Placental pericyte (primary cell): ENCODE measurements around the gene SLC30A2. TPM values are rescaled to one million over a fixed set of nuclear protein-coding genes. Genes with fewer than 3 reads are reported as not detected.

ENCODE experiments used
- small RNA-seq: library from RNA; depleted of rRNA; stranded (forward); fragments of <200 nt; gene quantifications from one replicate; pipeline ENCODE3, GENCODE V24; 2012; ENCODE audit warnings: low replicate concordance
- total RNA-seq: library from RNA; depleted of rRNA; stranded (reverse); fragments of >200 nt; gene quantifications from 2 replicates; pipeline ENCODE4 v1.2.3, GENCODE V29; 2012

Gene SLC30A2
- total RNA-seq = not detected in 2 replicates

DNA sequence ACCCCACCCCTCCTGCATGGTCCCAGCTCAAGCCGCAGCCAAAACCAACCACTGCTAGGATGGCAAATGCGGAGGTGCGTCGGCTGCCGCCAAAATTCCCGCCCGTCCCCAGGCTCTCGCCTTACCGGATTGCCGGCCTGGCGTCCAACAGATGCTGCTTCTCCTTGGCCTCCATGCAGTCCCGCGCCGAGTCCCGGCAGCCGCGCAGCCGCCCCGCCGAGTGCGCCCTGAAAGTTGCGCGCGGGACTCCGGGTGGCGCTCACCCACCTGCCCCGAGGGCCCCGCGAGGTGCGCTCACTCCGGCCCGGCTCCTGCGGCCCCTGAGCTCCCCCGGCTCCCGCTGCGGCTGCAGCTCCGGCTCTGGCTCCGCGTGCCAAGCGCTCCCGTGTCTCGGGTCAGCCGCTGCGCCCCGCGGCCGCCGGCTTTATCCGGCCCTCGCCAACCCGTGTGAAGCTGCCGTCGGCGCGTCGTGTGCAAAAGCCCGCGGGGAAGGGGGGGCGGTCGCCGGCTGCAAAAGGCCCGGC is at the start of gene SLC30A2:
Gene SLC30A2, minus strand, starts transcription at position 397 of the 524 bp plus-strand sequence. Its CDS starts 222 bp downstream, at position 175.

DNA sequence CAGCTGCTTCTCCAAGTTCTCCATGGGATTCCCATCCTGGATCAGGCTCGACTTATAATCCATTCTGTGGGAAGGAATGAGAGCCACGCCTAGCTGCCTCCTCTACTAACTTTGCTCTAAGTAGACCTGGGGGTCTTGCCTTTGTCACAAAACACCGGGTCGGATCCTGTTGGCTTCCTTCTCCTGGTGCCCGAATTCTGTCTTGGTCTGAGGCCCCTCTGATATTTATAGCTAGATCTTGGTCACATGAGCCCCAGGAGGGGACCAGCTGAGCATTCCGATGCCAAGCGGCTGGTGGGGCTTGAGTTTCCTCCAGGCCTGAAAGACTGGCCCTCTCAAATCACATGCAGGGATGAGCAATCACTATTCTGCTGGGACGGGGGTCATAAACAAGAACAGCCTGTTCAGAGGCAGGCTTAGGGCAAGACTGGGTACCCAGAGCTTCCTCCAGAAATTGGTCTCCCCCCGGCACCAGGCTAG is 21.6 kb upstream of the SLC30A2 start, which contains the start of gene TRIM63:
Gene TRIM63, minus strand, starts transcription at position 199 of the 480 bp plus-strand sequence. Its CDS starts 136 bp downstream, at position 63.

GRCh38 chr1:26021647-26022403 is 24.1 kb downstream of the SLC30A2 start, which contains the start of gene EXTL1:
TSS of gene EXTL1 (plus strand) at chr1:26021775. CDS start at chr1:26022647, 872 bp downstream.

DNA sequence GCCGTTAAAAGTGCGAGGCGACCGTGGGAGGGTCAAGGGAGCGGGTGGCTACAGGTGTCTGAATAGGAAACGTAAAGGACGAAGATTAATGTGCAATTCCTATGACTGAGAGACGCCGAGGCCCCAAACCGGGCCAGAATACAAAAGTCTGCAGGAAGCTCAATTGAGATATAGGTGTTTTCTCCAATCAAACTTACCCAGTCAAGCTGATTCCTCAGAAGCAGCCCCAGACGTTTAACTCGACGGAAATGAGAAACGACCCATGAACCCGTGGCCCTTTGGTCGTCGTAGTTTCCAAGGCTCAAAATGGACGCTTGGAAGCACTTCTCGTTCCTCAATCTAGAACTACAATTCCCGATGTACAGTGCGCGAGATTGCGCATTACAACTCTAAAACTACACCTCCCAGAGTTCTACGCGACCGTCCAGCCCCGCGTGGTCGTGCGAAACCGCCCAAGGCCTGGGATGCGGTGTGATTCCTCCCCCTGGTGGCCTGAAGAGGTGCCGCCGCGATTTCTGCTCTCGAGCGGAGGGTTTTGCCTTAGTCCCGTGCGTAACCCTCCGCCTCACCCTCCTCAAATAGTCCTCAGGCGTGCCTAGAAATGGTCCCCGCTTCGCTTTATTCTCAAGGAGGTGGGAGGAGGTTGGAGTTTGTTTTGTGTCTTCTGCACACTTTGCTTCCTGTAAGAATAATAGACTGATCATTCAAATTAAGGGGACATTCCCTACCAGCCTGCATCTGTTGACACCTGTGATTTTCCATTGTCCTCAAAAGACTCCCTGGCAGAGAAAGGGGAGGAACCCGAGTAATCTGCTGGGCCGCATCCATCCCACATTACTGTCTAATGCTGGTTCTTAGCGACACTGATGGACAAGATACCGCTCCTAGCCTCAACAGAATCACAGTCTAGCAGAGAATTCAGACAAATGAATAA is 47.8 kb downstream of the SLC30A2 start, which contains the start of gene PAFAH2:
Gene PAFAH2, minus strand, starts transcription at position 236 of the 934 bp plus-strand sequence. CDS start 7,247 bp downstream, outside the sequence.

Small RNA genes within 50 kb of the gene (small RNA-seq; reads per million reads assigned to genes)
- gene RF00283 = not detected
- not detected for gene RF00492

Other genes with a start within 250 kb of the SLC30A2 start
- gene SELENON, start 245.9 kb downstream of the SLC30A2 start, total RNA-seq = 29.8 and 33.0 TPM in 2 replicates
- gene MTFR1L, start 226.2 kb downstream of the SLC30A2 start, total RNA-seq = 49.9 and 50.1 TPM in 2 replicates
- 0.22 and 6.6 TPM in 2 replicates for gene AUNIP, start 186.7 kb downstream of the SLC30A2 start, total RNA-seq
- gene PAQR7, start 170.4 kb downstream of the SLC30A2 start, total RNA-seq = 6.6 and 12.2 TPM in 2 replicates
- 21.2 and 109 TPM in 2 replicates for gene STMN1, start 139.7 kb downstream of the SLC30A2 start, total RNA-seq
- 7.9 and 13.2 TPM in 2 replicates for gene PAFAH2, start 48.1 kb downstream of the SLC30A2 start, total RNA-seq
- under 0.01 and 0.43 TPM in 2 replicates for gene EXTL1, start 24.3 kb downstream of the SLC30A2 start, total RNA-seq
- 0.22 TPM in 1 of 2 replicates, not detected in the other for gene TRIM63, start 21.5 kb upstream of the SLC30A2 start, total RNA-seq
- 4.6 and 5.6 TPM in 2 replicates for gene PDIK1L, start 65.7 kb upstream of the SLC30A2 start, total RNA-seq
- gene FAM110D, start 113.0 kb upstream of the SLC30A2 start, total RNA-seq = not detected in 2 replicates
- gene C1orf232, start 122.8 kb upstream of the SLC30A2 start, total RNA-seq = not detected in 2 replicates
- 24.3 and 26.3 TPM in 2 replicates for gene ZNF593, start 123.8 kb upstream of the SLC30A2 start, total RNA-seq
- gene ZNF593OS, start 125.7 kb upstream of the SLC30A2 start, total RNA-seq = not detected in 2 replicates
- gene CNKSR1, start 131.4 kb upstream of the SLC30A2 start, total RNA-seq = 0.22 TPM in 1 of 2 replicates, not detected in the other
- gene CATSPER4, start 144.5 kb upstream of the SLC30A2 start, total RNA-seq = not detected in 2 replicates
- gene CEP85, start 188.1 kb upstream of the SLC30A2 start, total RNA-seq = 2.4 and 13.7 TPM in 2 replicates
- 32.0 and 36.7 TPM in 2 replicates for gene SH3BGRL3, start 234.0 kb upstream of the SLC30A2 start, total RNA-seq